ENCODE results near the gene RNASET2. TPM values are rescaled to one million over a fixed set of nuclear protein-coding genes. Genes with fewer than 3 reads are reported as not detected.

RNASET2 gene
- total RNA-seq, 1 donor from 2014 or later = 13.4 TPM

GRCh38 chr6:166976636-166977035 is 20.3 kb upstream of the RNASET2 start:
- intact Hi-C loops (cut with micrococcal nuclease) = no loop called here
- Histone ChIP-seq H3K27ac (replicated peaks) (no peak overlapping the region), H3K9me3 (replicated peaks) (no peaks in the 10 kb centered on the region), H3K4me1 (no peaks in the 10 kb centered on the region), H3K36me3 (no peaks in the 10 kb centered on the region), H3K27me3 (ENCODE audit: low read depth) (no peaks in the 10 kb centered on the region), H3K4me3 (no peak overlapping the region)
- no peak for TF ChIP-seq CTCF (IDR thresholded peaks at IDR 0.05; ENCODE audit: borderline replicate concordance)
- no peak for DNase-seq

GRCh38 chr6:166972101-166972500 is 15.8 kb upstream of the RNASET2 start:
- H3K27me3 ChIP-seq (ENCODE audit: low read depth) = no peaks in the 10 kb centered on the region
- H3K9me3 ChIP-seq (replicated peaks) = no peaks in the 10 kb centered on the region
- no peak for TF ChIP-seq CTCF (IDR thresholded peaks at IDR 0.05; ENCODE audit: borderline replicate concordance)
- no peaks in the 10 kb centered on the region for H3K36me3 ChIP-seq
- no peak overlapping the region for H3K27ac ChIP-seq (replicated peaks)
- H3K4me3 ChIP-seq = no peak overlapping the region
- intact Hi-C loops (cut with micrococcal nuclease) = no loop called here
- H3K4me1 ChIP-seq = no peaks in the 10 kb centered on the region
- DNase-seq = no peak

- intact Hi-C loops (cut with micrococcal nuclease) = no loop called here
- no peak for TF ChIP-seq CTCF (IDR thresholded peaks at IDR 0.05; ENCODE audit: borderline replicate concordance)
- DNase-seq = no peak
- H3K36me3 ChIP-seq = no peaks in the 10 kb centered on the region
- no peaks in the 10 kb centered on the region for H3K27me3 ChIP-seq (ENCODE audit: low read depth)
- H3K4me3 ChIP-seq = no peak overlapping the region
- H3K27ac ChIP-seq (replicated peaks) = no peak overlapping the region
- H3K4me1 ChIP-seq = no peaks in the 10 kb centered on the region
- H3K9me3 ChIP-seq (replicated peaks) = no peaks in the 10 kb centered on the region
Observed at GRCh38 chr6:166971271-166971670, 14.9 kb upstream of the RNASET2 start.

- H3K9me3 ChIP-seq (replicated peaks) = no peaks in the 10 kb centered on the region
- H3K27ac ChIP-seq (replicated peaks) = no peak overlapping the region
- TF ChIP-seq CTCF (IDR thresholded peaks at IDR 0.05; ENCODE audit: borderline replicate concordance) = no peak
- no peaks in the 10 kb centered on the region for H3K36me3 ChIP-seq
- no peak for DNase-seq
- no peak overlapping the region for H3K4me3 ChIP-seq
- no peaks in the 10 kb centered on the region for H3K27me3 ChIP-seq (ENCODE audit: low read depth)
- H3K4me1 ChIP-seq = no peaks in the 10 kb centered on the region
- intact Hi-C loops (cut with micrococcal nuclease) = no loop called here
Observed at GRCh38 chr6:166970776-166971175, 14.4 kb upstream of the RNASET2 start.

- no peak overlapping the region for H3K4me3 ChIP-seq
- TF ChIP-seq CTCF (IDR thresholded peaks at IDR 0.05; ENCODE audit: borderline replicate concordance) = no peak
- no peak for DNase-seq
- no peak overlapping the region for H3K27ac ChIP-seq (replicated peaks)
- no peaks in the 10 kb centered on the region for H3K36me3 ChIP-seq
- no peaks in the 10 kb centered on the region for H3K4me1 ChIP-seq
- no peaks in the 10 kb centered on the region for H3K27me3 ChIP-seq (ENCODE audit: low read depth)
- H3K9me3 ChIP-seq (replicated peaks) = no peaks in the 10 kb centered on the region
- intact Hi-C loops (cut with micrococcal nuclease) = no loop called here
Observed at GRCh38 chr6:166970091-166970490, 13.7 kb upstream of the RNASET2 start.
